Thyroid gland (tissue), 4 donors: ENCODE data around the gene SPR. TPM values are rescaled to one million over a fixed set of nuclear protein-coding genes. Genes with fewer than 3 reads are reported as not detected.

Source experiments
- DNase-seq, 2 donors: peaks; one replicate each; pipeline ENCODE4 v3.0.0-alpha.2; 2019
- H3K27ac ChIP-seq, 3 donors: fragments of 200-600 bp; sonication (generic); 1 replicate in 2 of 3; 2 replicates in 1 of 3; pipeline ENCODE4 v1.5.1; 2016 to 2019; ENCODE audit warnings: mild to moderate bottlenecking in 1 of 3, moderate library complexity in 1 of 3
- H3K27me3 ChIP-seq: fragments of 200-600 bp; sonication (generic); one replicate; pipeline ENCODE4 v1.5.1; 2019
- H3K36me3 ChIP-seq, 2 donors: fragments of 200-600 bp; sonication (generic); one replicate each; pipeline ENCODE4 v1.5.1; 2016 to 2019
- H3K4me1 ChIP-seq, 2 donors: fragments of 200-600 bp; sonication (generic); one replicate each; pipeline ENCODE4 v1.5.1; 2017 to 2019
- H3K4me3 ChIP-seq, 3 donors: fragments of 200-600 bp; sonication (generic); replicated peaks in 1 of 3; 1 replicate in 2 of 3; 2 replicates in 1 of 3; pipeline ENCODE4 v1.5.1; 2016; ENCODE audit warnings: mild to moderate bottlenecking in 1 of 3
- H3K9me3 ChIP-seq: fragments of 200-600 bp; sonication (generic); one replicate; pipeline ENCODE4 v1.5.1; 2017
- POLR2A ChIP-seq, 2 donors: fragments of 450-650 bp; IDR thresholded peaks; one replicate each; pipeline ENCODE4 v1.6.1; 2017; ENCODE audit warnings: antibody characterized with exemption in 2 of 2, mild to moderate bottlenecking in 2 of 2, moderate library complexity in 1 of 2
- WGBS, 2 donors: methylation state at CpG; one replicate each; pipeline ENCODE4 v1.1.5; 2017; 5-methylcytosine and 5-hydroxymethylcytosine counted together
- intact Hi-C: fragments of 100-400 bp; cut with DNase I; formaldehyde crosslinking; loops from one replicate; pipeline ENCODE4 v1.15.1; 2023
- total RNA-seq, 4 donors: library from RNA; depleted of rRNA; stranded (reverse); fragments of >200 nt; gene quantifications; one replicate each; pipeline ENCODE4 v1.2.3, GENCODE V29; 2016
- TF ChIP-seq, protein P1 (sequence below), 6 experiments: fragments of 200-600 bp in 3 of 6; fragments of 450-650 bp in 3 of 6; sonication (generic) in 3 of 6; IDR thresholded peaks; one replicate each; pipeline ENCODE4 v1.5.1; 2016 to 2019; ENCODE audit warnings: antibody characterized with exemption in 6 of 6, mild to moderate bottlenecking in 2 of 6, inconsistent platforms in 1 of 6, moderate library complexity in 1 of 6

The SPR gene
- total RNA-seq, 4 donors from 2014 or later, result 29.4 to 83.0 (median 55.9) TPM

DNA sequence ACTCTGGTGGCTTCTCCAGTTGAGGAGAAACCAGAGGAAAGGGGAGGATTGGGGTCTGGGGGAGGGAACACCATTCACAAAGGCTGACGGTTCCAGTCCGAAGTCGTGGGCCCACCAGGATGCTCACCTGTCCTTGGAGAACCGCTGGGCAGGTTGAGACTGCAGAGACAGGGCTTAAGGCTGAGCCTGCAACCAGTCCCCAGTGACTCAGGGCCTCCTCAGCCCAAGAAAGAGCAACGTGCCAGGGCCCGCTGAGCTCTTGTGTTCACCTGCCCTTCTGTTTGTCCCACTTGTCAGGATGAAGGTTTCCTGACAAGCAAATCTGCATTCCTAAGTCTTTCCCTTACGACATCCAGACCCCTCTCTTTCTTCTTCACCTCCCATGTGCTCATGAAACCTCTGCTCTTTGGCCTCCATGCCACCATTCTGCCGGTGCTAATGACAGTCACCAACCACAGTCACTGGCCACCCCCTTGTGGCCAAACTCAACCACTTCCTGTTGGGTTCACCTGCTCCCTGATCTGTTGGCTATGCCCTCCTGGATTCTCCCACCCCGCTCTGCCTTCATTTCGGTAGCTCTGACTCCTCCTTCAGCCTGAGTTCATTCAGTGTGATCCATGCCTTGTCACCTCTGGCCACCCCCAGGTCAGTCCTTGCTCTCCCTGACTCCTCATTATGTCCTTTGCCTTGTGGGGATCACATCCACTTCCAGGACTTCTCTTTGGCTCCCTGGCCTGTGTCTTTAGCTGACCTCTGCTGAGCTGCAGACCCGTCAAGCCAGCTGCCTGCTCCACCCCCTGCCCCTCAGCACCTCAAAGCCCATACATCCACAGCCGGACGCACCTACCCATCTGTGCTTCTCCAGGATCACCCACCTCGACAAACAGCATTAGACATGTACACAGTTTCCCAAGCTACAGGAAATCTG lies 47.7 kb downstream of the SPR start:
- Histone ChIP-seq H3K27ac (no peak overlapping the region), H3K4me1 (no peaks in the 10 kb centered on the region), H3K4me3 (no peak overlapping the region), H3K27me3 (no peaks in the 10 kb centered on the region), H3K9me3 (no peaks in the 10 kb centered on the region), H3K36me3 (no peaks in the 10 kb centered on the region)
- 84 to 86% methylated on average over 14 of the region's 14 CpGs for WGBS, 2 donors
- TF ChIP-seq, protein P1, sequence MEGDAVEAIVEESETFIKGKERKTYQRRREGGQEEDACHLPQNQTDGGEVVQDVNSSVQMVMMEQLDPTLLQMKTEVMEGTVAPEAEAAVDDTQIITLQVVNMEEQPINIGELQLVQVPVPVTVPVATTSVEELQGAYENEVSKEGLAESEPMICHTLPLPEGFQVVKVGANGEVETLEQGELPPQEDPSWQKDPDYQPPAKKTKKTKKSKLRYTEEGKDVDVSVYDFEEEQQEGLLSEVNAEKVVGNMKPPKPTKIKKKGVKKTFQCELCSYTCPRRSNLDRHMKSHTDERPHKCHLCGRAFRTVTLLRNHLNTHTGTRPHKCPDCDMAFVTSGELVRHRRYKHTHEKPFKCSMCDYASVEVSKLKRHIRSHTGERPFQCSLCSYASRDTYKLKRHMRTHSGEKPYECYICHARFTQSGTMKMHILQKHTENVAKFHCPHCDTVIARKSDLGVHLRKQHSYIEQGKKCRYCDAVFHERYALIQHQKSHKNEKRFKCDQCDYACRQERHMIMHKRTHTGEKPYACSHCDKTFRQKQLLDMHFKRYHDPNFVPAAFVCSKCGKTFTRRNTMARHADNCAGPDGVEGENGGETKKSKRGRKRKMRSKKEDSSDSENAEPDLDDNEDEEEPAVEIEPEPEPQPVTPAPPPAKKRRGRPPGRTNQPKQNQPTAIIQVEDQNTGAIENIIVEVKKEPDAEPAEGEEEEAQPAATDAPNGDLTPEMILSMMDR (IDR thresholded peaks at IDR 0.05), result peak in 3 of 6 experiments; percentile 13 to 21 (median 17)
- TF ChIP-seq POLR2A (IDR thresholded peaks at IDR 0.05), result no peak
- DNase-seq, result no peak
- intact Hi-C loops, result no loop called here

DNA sequence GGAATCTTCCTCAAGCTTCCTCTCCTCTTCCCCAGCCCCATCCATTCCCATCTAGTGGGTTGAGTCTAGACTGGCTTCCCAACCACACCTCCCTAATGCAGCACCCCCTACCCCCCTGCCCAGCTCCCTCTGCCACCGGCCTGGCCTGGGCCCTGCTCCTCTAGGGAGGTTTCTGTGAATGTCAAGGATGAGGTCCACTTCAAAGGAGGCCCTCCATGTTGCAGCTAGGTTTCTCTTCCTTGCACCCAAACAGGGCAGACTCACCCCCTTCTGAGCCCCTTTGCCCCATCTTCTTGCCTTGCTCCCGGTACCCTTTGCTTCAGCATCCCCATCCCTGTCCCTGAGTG lies 48.4 kb downstream of the SPR start:
- Histone ChIP-seq H3K27me3 (no peaks in the 10 kb centered on the region), H3K36me3 (no peaks in the 10 kb centered on the region), H3K27ac (no peak overlapping the region), H3K4me3 (no peak overlapping the region), H3K4me1 (no peaks in the 10 kb centered on the region), H3K9me3 (no peaks in the 10 kb centered on the region)
- intact Hi-C loops, result no loop called here
- WGBS, 2 donors, result 82 to 89% methylated on average over 2 of the region's 2 CpGs
- DNase-seq, result no peak
- TF ChIP-seq, protein P1 (IDR thresholded peaks at IDR 0.05), result no peak
- TF ChIP-seq POLR2A (IDR thresholded peaks at IDR 0.05), result no peak

DNA sequence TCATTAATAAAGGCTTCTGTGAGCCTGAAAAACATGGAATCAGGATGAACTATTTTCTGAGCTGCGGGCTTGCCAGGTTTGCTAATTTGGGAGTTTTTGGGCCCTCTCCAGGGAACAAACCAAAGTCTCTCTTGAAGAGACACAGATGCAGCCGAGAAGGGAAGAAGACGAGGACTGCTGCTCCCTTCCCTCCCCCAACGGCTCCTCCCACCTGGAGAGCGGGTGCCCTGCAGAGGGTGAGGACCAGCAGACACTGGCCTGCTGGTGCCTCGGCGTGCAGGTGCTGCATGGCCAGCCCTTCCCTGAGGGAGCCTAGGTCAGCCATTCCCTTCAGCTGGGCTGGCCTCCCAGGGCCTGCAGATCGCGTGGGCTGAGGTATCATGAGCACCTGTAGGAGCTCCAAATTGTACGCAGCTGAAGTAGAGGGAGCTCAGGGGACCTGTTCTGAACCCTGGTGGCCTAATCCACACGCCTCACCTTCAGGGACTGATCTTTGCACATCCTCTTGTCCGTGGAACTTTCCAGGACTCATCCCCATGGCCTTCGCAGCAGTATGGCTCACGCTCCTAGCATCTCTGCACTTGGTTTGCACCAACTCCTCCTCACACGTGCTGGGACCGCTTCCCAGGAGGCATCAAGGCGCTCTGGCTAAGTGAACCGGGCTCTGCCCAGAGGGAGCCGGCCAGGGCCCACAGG lies 49.6 kb downstream of the SPR start:
- intact Hi-C loops, result no loop called here
- WGBS, 2 donors, result 58 to 80% methylated on average over 13 to 16 of the region's 19 CpGs

DNA sequence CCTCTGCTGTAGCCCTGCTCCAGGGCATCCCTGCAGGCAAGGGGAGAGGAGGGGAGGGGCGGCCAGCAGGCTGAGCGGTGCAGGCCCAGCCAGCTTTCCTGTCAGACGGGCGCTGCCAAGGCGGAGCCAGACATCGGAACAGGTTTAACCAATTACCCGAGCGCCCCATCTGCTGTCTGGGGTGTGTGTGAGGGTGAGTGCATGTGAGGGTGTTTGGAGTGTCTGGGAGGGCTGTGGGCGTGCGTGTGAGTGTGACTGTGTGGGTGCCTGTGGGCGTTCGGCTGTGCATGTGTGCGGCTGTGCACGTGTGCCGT lies 50.1 kb downstream of the SPR start:
- Histone ChIP-seq H3K9me3 (no peaks in the 10 kb centered on the region), H3K36me3 (no peaks in the 10 kb centered on the region), H3K27me3 (no peaks in the 10 kb centered on the region), H3K4me3 (no peak overlapping the region), H3K27ac (no peak overlapping the region), H3K4me1 (no peaks in the 10 kb centered on the region)
- whole genome bisulfite sequencing, 2 donors, result 56 to 60% methylated on average over 13 to 15 of the region's 15 CpGs
- TF ChIP-seq, protein P1 (IDR thresholded peaks at IDR 0.05), result no peak
- no peak for TF ChIP-seq POLR2A (IDR thresholded peaks at IDR 0.05)
- DNase-seq, result no peak
- intact Hi-C loops, result no loop called here

More for the DNA sequence above, 49.6 kb downstream of the SPR start:
- Histone ChIP-seq H3K27ac (no peak overlapping the region), H3K27me3 (no peaks in the 10 kb centered on the region), H3K4me3 (no peak overlapping the region), H3K9me3 (no peaks in the 10 kb centered on the region), H3K36me3 (no peaks in the 10 kb centered on the region), H3K4me1 (no peaks in the 10 kb centered on the region)
- DNase-seq, result no peak
- no peak for TF ChIP-seq POLR2A (IDR thresholded peaks at IDR 0.05)
- TF ChIP-seq, protein P1 (IDR thresholded peaks at IDR 0.05), result no peak

DNA sequence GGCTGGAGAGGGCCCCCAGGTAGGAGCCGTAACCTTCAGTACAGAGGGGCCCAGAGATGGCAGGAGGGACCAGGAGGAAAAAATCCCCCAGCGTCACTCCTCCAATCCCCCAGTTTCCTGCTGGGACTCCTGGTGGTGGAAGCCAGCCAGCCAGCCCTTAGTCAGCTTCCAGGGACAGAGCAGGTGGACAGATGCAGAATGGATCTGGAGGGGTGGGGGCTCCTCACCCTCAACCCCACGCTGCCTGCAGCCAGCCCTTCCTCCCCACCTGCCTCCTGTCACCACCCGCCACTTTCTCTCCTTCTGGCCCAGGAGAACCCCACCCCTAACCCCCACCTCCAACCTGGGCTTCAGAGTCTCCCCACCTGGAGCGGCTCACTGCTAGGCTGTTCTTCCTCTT lies 51.2 kb downstream of the SPR start:
- TF ChIP-seq, protein P1 (IDR thresholded peaks at IDR 0.05), result no peak
- no peak for TF ChIP-seq POLR2A (IDR thresholded peaks at IDR 0.05)
- intact Hi-C loops, result no loop called here
- 53 to 65% methylated on average over 5 of the region's 5 CpGs for WGBS, 2 donors

More for the DNA sequence above, 51.2 kb downstream of the SPR start:
- Histone ChIP-seq H3K4me3 (no peak overlapping the region), H3K36me3 (no peaks in the 10 kb centered on the region), H3K27me3 (no peaks in the 10 kb centered on the region), H3K27ac (no peak overlapping the region), H3K9me3 (no peaks in the 10 kb centered on the region), H3K4me1 (no peaks in the 10 kb centered on the region)
- no peak for DNase-seq
